Kidney (tissue), 14 donors: ENCODE data around the gene IL36B. TPM values are rescaled to one million over a fixed set of nuclear protein-coding genes. Genes with fewer than 3 reads are reported as not detected.

Experiments used
- DNase-seq, 5 donors: peaks; one replicate each; pipeline ENCODE4 v3.0.0-alpha.2; 2013 to 2020
- FAIRE-seq: peaks from 2 replicates; lab custom pipeline; 2012; peaks lifted over from hg19 to GRCh38; lab: Jason Lieb, UNC
- H3K27ac ChIP-seq, 2 donors: one replicate each; pipeline ENCODE4 v1.7.0; 2013; ENCODE audit warnings: low read depth in 2 of 2, low read length in 2 of 2, inconsistent platforms in 1 of 2
- H3K27me3 ChIP-seq: one replicate; pipeline ENCODE4 v1.7.1; 2013; ENCODE audit warnings: low read length, inconsistent platforms; ENCODE audit not compliant: control insufficient read depth, insufficient read depth
- H3K36me3 ChIP-seq, 3 donors: one replicate each; pipeline versions ENCODE4 v1.7.0 to v1.7.1; 2013; ENCODE audit warnings: low read length in 3 of 3, control low read depth in 1 of 3, inconsistent platforms in 1 of 3; ENCODE audit not compliant: insufficient read depth in 3 of 3, control insufficient read depth in 2 of 3
- H3K4me1 ChIP-seq, 3 donors: one replicate each; pipeline versions ENCODE4 v1.7.0 to v1.7.1; 2013; ENCODE audit warnings: low read length in 3 of 3, inconsistent platforms in 1 of 3, low read depth in 1 of 3; ENCODE audit not compliant: control insufficient read depth in 2 of 3, insufficient read depth in 2 of 3
- H3K4me3 ChIP-seq, 3 donors: one replicate each; pipeline versions ENCODE4 v1.7.0 to v1.8.1; 2013; ENCODE audit warnings: low read length in 3 of 3, control low read depth in 1 of 3, inconsistent platforms in 1 of 3
- H3K9ac ChIP-seq, 3 donors: one replicate each; pipeline versions ENCODE4 v1.7.0 to v1.7.1; 2013; ENCODE audit warnings: low read length in 3 of 3, control low read depth in 1 of 3, inconsistent platforms in 1 of 3
- H3K9me3 ChIP-seq, 3 donors: one replicate each; pipeline versions ENCODE4 v1.7.0 to v1.7.1; 2013; ENCODE audit warnings: low read length in 3 of 3, control low read depth in 1 of 3, inconsistent platforms in 1 of 3; ENCODE audit not compliant: control insufficient read depth in 2 of 3, insufficient read depth in 1 of 3
- CTCF ChIP-seq: IDR thresholded peaks from 3 replicates; pipeline ENCODE4 v1.5.1; 2012; ENCODE audit warnings: mild to moderate bottlenecking, moderate library complexity, borderline replicate concordance; ENCODE audit not compliant: insufficient read depth; ENCODE audit errors: extremely low read depth
- intact Hi-C: fragments of 100-400 bp; cut with DNase I; formaldehyde crosslinking; loops from one replicate; pipeline ENCODE4 v1.11.1; 2022
- polyA plus RNA-seq: library from polyadenylated mRNA; stranded (reverse); fragments of 350-450 nt; fragmentation: Illumina TruSeq; extraction: RNeasy Lipid Tissue Mini Kit (QIAGEN cat#74804); gene quantifications from one replicate; pipeline ENCODE4 v1.2.3, GENCODE V29; 2014; ENCODE audit warnings: low read depth, low replicate concordance; ENCODE audit not compliant: insufficient read depth
- total RNA-seq: library from RNA; stranded (reverse); fragmentation: NEBNext Ultra II Directional; extraction: Animal tissue kit (Norgen Biotek cat#: 25700); gene quantifications from one replicate; pipeline ENCODE4 v1.2.1, GENCODE V29; 2021
- donor health status: control.
- donor health status: control.
- donor health status: control.
- donor health status: control.
- donor health status: control.
- donor health status: DM: yes; HTN: yes; CAD: no.
- donor health status: Normal renal cell carcinoma (clear cell type).

The IL36B gene
- total and polyA plus RNA-seq, 2 donors from 2014 or later = not detected

- H3K9ac ChIP-seq = no peak overlapping the region
- H3K9me3 ChIP-seq = peaks cover 0 to 15% (median 0%) of the 10 kb centered on the region in 3 donors
- H3K4me3 ChIP-seq = no peak overlapping the region
- FAIRE-seq (no peak), DNase-seq (no peak)
- no peaks in the 10 kb centered on the region for H3K36me3 ChIP-seq
- no peaks in the 10 kb centered on the region for H3K4me1 ChIP-seq
- no peaks in the 10 kb centered on the region for H3K27me3 ChIP-seq
- no peak for TF ChIP-seq CTCF
- intact Hi-C loops = no loop called here
- H3K27ac ChIP-seq = no peak overlapping the region
These were observed 52.2 kb downstream of the IL36B start for GRCh38 chr2:113000436-113000835.

GRCh38 chr2:112997151-112997550 lies 55.5 kb downstream of the IL36B start:
- H3K4me3 ChIP-seq = no peak overlapping the region
- no peaks in the 10 kb centered on the region for H3K36me3 ChIP-seq
- no peak overlapping the region for H3K9ac ChIP-seq
- H3K9me3 ChIP-seq = peaks cover 0 to 23% (median 0%) of the 10 kb centered on the region in 3 donors
- no peak for TF ChIP-seq CTCF
- no peak overlapping the region for H3K27ac ChIP-seq
- intact Hi-C loops = no loop called here
- DNase-seq (no peak), FAIRE-seq (no peak)
- H3K4me1 ChIP-seq = no peaks in the 10 kb centered on the region
- no peaks in the 10 kb centered on the region for H3K27me3 ChIP-seq

- TF ChIP-seq CTCF = no peak
- Histone ChIP-seq H3K9me3 (peaks cover 0 to 23% (median 0%) of the 10 kb centered on the region in 3 donors), H3K27ac (no peak overlapping the region), H3K9ac (no peak overlapping the region), H3K27me3 (no peaks in the 10 kb centered on the region), H3K4me1 (no peaks in the 10 kb centered on the region), H3K36me3 (no peaks in the 10 kb centered on the region), H3K4me3 (no peak overlapping the region)
- FAIRE-seq = no peak
- intact Hi-C loops = no loop called here
- no peak for DNase-seq
These were observed 56.0 kb downstream of the IL36B start for GRCh38 chr2:112996635-112997034.

GRCh38 chr2:112995346-112995920 lies 57.2 kb downstream of the IL36B start:
- Histone ChIP-seq H3K4me3 (no peak overlapping the region), H3K9ac (no peak overlapping the region), H3K4me1 (no peaks in the 10 kb centered on the region), H3K9me3 (peaks cover 0 to 17% (median 0%) of the 10 kb centered on the region in 3 donors), H3K36me3 (no peaks in the 10 kb centered on the region), H3K27ac (no peak overlapping the region), H3K27me3 (no peaks in the 10 kb centered on the region)
- intact Hi-C loops = no loop called here
- DNase-seq = no peak
- TF ChIP-seq CTCF = no peak
- no peak for FAIRE-seq
